ENCODE data around the gene GBP5. TPM values are rescaled to one million over a fixed set of nuclear protein-coding genes. Genes with fewer than 3 reads are reported as not detected.

Gene GBP5
- total and polyA plus RNA-seq, 5 donors = 0.48 to 2.0 (median 0.88) TPM

DNA sequence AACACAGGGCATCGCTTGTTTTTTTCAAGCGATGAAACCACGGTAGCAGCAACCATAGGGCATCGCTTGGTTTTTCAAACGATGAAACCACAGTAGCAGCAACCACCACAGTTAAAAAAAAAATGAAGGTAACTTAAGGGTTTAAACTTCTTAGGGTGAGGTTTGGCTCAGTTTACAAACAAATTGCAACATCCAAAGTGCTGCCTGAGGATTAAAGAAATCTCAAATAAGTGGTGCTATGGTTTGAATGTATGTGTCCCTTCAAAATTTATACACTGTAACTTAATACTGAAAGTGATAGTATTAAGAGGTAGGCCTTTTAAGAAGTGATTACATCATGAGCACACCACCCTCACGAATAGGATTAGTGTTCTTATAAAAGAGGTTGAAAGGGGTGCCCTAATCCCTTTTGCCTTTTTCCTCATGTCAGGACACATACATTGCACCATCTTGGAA, 6.4 kb upstream of the GBP5 start:
- Histone ChIP-seq H3K27ac (ENCODE audit: low read length) (no peak overlapping the region), H3K27me3 (ENCODE audit: control insufficient read depth, insufficient read depth) (no peaks in the 10 kb centered on the region), H3K4me3 (ENCODE audit: low read length) (no peak overlapping the region), H3K9me3 (ENCODE audit: control insufficient read depth, low read length) (no peaks in the 10 kb centered on the region), H3K4me1 (ENCODE audit: control insufficient read depth, insufficient read depth, low read length) (no peaks in the 10 kb centered on the region)
- 83% methylated on average over 6 of the region's 6 CpGs for WGBS
- ATAC-seq (no peak), DNase-seq (no peak)
- intact Hi-C loops (cut with DNase I) = loop anchor here in 1 of 4 donors (10.0 kb wide), 1 partner anchor 84 kb away; the partner anchor contains the start of gene GBP4

DNA sequence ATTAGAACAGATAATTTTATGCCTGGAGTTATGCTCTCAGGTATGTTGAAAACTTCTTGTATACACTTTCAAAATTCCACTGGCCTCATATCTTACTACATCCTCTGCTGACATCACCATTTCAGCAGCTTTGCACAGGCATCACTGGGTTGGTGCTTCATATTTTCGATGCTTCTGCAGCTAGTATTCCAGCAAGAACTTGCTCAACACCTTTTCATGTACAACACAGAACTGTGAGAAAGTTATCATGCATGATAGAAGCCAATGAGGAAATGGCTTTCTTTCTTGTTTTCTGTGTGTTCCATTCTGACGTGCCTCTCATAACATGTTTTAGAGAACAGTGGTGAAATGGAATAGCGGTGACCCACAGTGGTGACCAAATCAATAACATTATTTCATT, 5.1 kb upstream of the GBP5 start:
- H3K27ac ChIP-seq (ENCODE audit: low read length) = no peak overlapping the region
- intact Hi-C loops (cut with DNase I) = loop anchor here in 1 of 4 donors (10.0 kb wide), 1 partner anchor 83 kb away; the partner anchor contains the start of gene GBP4
- 74% methylated on average over 3 of the region's 3 CpGs for WGBS

DNA sequence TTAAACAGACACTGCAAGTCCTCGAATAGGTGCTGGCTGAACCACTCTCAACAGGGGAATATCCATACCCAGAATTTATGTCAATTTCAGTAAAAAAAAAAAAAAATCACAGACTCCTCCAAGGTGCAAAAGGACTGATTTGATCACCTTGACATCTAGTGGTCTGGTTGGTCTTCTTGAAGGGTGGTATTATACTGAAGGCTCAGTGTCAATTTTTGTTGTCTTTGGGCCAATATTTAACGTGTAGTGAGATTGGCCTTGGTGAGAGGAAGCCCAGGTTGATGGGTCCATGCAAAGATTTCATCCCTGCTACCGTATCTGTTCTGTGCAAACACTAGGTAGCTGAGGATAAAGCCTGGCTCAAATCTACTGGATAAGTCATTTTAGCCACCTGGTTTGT, 4.0 kb upstream of the GBP5 start:
- Histone ChIP-seq H3K4me1 (ENCODE audit: control insufficient read depth, insufficient read depth, low read length) (no peaks in the 10 kb centered on the region), H3K27me3 (ENCODE audit: control insufficient read depth, insufficient read depth) (no peaks in the 10 kb centered on the region), H3K9me3 (ENCODE audit: control insufficient read depth, low read length) (no peaks in the 10 kb centered on the region), H3K4me3 (ENCODE audit: low read length) (no peak overlapping the region), H3K27ac (ENCODE audit: low read length) (no peak overlapping the region)
- intact Hi-C loops (cut with DNase I) = loop anchor here in 1 of 4 donors (10.0 kb wide), 1 partner anchor 82 kb away; the partner anchor contains the start of gene GBP4
- 72% methylated on average over 3 of the region's 3 CpGs for WGBS
- ATAC-seq (peak; percentile 41 to 52), DNase-seq (no peak)

More for the DNA sequence above, 5.1 kb upstream of the GBP5 start:
- Histone ChIP-seq H3K9me3 (ENCODE audit: control insufficient read depth, low read length) (no peaks in the 10 kb centered on the region), H3K4me1 (ENCODE audit: control insufficient read depth, insufficient read depth, low read length) (no peaks in the 10 kb centered on the region), H3K27me3 (ENCODE audit: control insufficient read depth, insufficient read depth) (no peaks in the 10 kb centered on the region), H3K4me3 (ENCODE audit: low read length) (no peak overlapping the region)
- no peak for DNase-seq
- no peak for ATAC-seq

DNA sequence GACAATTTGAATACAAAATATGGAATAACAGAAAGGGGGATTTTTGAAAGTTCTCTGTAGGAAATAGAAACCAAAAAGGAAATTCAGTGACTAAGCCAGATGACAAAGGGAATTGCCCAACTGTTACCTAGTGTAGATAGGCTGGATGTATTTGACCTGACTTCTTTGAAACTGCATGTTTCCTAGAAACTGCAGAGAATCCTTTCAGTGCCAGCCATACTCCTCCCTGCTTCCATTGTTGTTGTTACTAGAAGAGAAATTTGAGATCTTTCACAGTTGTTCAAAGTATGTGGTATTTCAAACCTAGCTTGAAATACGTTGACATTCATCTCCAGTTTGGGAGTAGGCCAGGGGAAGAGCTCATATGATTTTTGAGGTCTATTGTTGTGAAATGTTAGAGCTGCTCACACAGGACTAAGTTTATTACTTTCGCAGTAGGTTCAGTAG, 1.8 kb upstream of the GBP5 start:
- 48% methylated on average over 2 of the region's 2 CpGs for WGBS
- ATAC-seq (peak in 1 of 2 donors; percentile 52), DNase-seq (no peak)
- Histone ChIP-seq H3K27ac (ENCODE audit: low read length) (no peak overlapping the region), H3K4me1 (ENCODE audit: control insufficient read depth, insufficient read depth, low read length) (no peaks in the 10 kb centered on the region), H3K4me3 (ENCODE audit: low read length) (no peak overlapping the region), H3K9me3 (ENCODE audit: control insufficient read depth, low read length) (no peaks in the 10 kb centered on the region), H3K27me3 (ENCODE audit: control insufficient read depth, insufficient read depth) (no peaks in the 10 kb centered on the region)
- intact Hi-C loops (cut with DNase I) = loop anchor here in 1 of 4 donors (10.0 kb wide), 1 partner anchor 80 kb away; the partner anchor contains the start of gene GBP4

DNA sequence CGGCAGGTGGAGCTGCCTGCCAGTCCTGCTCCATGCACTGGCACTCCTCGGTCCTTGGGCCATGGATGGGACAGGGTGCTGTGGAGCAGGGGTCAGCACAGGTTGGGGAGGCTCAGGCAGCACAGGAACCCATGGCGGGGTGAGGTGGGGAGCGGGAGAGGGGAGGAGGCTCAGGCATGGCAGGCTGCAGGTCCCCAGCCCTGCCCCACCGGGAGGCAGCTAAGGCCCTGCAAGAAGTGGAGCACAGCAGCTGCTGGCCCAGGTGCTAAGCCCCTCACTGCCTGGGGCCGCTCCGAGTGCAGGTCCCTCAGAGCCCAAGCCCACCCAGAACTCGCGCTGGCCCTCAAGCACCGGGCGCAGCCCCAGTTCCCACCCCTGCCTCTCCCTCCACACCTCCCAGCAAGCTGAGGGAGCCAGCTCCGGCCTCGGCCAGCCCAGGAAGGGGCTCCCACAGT, 691 bp upstream of the GBP5 start:
- 94% methylated on average over 13 of the region's 13 CpGs for WGBS
- peak in 2 of 3 donors; percentile 35 to 44 for DNase-seq
- H3K4me3 ChIP-seq (ENCODE audit: low read length) = no peak overlapping the region
- no peaks in the 10 kb centered on the region for H3K4me1 ChIP-seq (ENCODE audit: control insufficient read depth, insufficient read depth, low read length)
- no peaks in the 10 kb centered on the region for H3K9me3 ChIP-seq (ENCODE audit: control insufficient read depth, low read length)
- H3K27me3 ChIP-seq (ENCODE audit: control insufficient read depth, insufficient read depth) = no peaks in the 10 kb centered on the region
- intact Hi-C loops (cut with DNase I) = loop anchor here in 1 of 4 donors (10.0 kb wide), 1 partner anchor 79 kb away; the partner anchor contains the start of gene GBP4
- peak in 1 of 2 donors; percentile 45 for ATAC-seq
- no peak overlapping the region for H3K27ac ChIP-seq (ENCODE audit: low read length)

DNA sequence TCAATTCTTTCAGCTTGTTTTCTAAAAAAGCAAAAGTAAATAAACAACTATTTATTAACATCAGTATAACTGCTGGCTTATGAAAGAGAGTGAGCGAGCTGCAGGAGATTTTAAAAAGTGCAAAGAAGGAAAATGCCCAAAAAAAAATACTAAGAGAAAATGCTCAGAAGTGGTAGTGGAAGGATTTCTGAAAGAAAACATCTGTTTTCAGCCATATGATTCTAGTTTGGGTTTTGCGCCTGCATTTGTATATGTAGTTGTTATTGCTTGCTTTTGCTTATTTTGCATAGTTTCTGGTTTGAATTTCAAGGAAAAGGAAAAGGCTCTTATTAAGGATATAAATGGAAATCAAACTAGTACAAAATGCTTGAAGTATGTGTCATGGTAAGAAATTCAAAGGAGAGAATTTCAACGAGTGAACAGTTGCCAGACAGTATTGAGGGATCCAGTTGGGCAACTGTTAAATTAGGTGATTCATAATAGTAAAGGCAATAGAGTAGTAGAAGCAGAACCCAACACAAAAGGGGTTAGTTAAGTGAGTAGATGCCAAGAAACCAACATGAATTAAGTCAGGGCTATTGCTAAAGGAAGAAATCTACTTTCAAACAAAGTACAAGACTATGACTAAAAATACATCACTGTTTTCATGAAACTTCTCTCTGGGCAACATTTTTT, 1.2 kb downstream of the GBP5 start:
- H3K27ac ChIP-seq (ENCODE audit: low read length) = no peak overlapping the region
- ATAC-seq (peak in 1 of 2 donors; percentile 45), DNase-seq (no peak)
- H3K9me3 ChIP-seq (ENCODE audit: control insufficient read depth, low read length) = no peaks in the 10 kb centered on the region
- no peaks in the 10 kb centered on the region for H3K4me1 ChIP-seq (ENCODE audit: control insufficient read depth, insufficient read depth, low read length)
- WGBS = 58% methylated on average over 3 of the region's 3 CpGs
- no peaks in the 10 kb centered on the region for H3K27me3 ChIP-seq (ENCODE audit: control insufficient read depth, insufficient read depth)
- intact Hi-C loops (cut with DNase I) = loop anchor here in 1 of 4 donors (10.0 kb wide), 1 partner anchor 77 kb away; the partner anchor contains the start of gene GBP4
- H3K4me3 ChIP-seq (ENCODE audit: low read length) = no peak overlapping the region

DNA sequence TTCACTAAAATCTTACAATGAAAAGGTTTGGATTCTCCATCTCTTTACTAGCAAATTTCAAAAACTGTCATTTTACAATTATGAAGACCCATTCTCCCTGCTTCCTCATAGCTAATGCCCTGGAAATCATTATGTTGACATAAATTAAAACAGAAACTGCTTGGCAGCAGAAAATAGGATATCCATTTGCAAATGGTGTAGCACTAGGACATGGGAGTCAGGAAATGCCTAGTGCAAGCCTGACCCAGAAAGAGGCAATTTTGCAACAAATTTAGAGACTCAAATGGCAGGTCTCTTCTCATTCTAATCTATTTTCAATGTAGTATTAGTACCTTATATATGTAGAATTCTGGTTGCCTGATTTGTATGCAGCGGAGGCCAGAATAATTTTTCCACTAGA, 2.2 kb downstream of the GBP5 start:
- 96% methylated on average over 1 of the region's 1 CpG for WGBS
- DNase-seq (no peak), ATAC-seq (no peak)
- no peaks in the 10 kb centered on the region for H3K9me3 ChIP-seq (ENCODE audit: control insufficient read depth, low read length)
- H3K4me3 ChIP-seq (ENCODE audit: low read length) = no peak overlapping the region
- no peaks in the 10 kb centered on the region for H3K4me1 ChIP-seq (ENCODE audit: control insufficient read depth, insufficient read depth, low read length)
- intact Hi-C loops (cut with DNase I) = loop anchor here in 1 of 4 donors (10.0 kb wide), 1 partner anchor 76 kb away; the partner anchor contains the start of gene GBP4
- H3K27me3 ChIP-seq (ENCODE audit: control insufficient read depth, insufficient read depth) = no peaks in the 10 kb centered on the region
- H3K27ac ChIP-seq (ENCODE audit: low read length) = no peak overlapping the region

DNA sequence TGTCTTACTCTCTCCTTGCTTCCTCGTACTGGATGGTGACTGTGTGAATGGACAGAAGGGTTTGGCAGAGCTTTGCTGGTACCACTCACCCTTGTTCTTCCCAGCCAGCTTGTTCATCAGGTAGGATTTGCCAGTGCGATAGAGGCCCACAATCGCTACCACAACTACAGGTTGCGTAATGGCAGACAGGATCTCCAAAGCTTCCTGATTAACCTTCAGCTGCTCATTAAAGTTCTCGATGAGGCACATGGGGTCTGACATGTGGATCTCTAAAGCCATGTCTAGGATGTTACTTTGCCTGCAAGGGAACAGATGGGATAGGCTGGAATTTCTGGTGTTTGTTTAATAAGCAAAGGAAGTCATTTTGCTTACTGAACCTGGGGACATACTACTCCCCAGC, 3.4 kb downstream of the GBP5 start:
- H3K27ac ChIP-seq (ENCODE audit: low read length) = no peak overlapping the region
- H3K9me3 ChIP-seq (ENCODE audit: control insufficient read depth, low read length) = no peaks in the 10 kb centered on the region
- H3K4me3 ChIP-seq (ENCODE audit: low read length) = no peak overlapping the region
- H3K4me1 ChIP-seq (ENCODE audit: control insufficient read depth, insufficient read depth, low read length) = no peaks in the 10 kb centered on the region
- H3K27me3 ChIP-seq (ENCODE audit: control insufficient read depth, insufficient read depth) = no peaks in the 10 kb centered on the region
- intact Hi-C loops (cut with DNase I) = loop anchor here in 1 of 4 donors (10.0 kb wide), 1 partner anchor 186 kb away; no protein-coding TSS in a partner anchor
- DNase-seq (no peak), ATAC-seq (no peak)
- WGBS = 85% methylated on average over 5 of the region's 5 CpGs

DNA sequence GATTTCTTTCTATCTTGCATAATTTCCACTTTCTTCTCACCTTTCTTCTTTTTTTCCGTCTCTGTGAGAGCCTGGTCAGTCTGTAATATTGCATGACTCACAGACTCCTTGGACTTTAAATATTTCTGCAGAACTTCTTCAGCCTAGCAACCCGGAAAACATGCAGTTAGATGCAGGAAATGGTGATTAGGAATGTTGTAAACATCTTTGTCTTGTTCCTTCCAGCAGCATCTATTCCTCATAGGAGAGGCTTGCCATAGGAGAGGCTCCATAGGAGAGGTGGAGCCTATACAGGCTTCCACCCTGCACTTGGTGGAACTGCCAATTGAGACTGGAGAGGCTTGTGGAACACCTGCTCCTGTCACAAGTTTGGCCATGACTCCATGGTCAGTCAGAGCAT, 10.0 kb downstream of the GBP5 start:
- Histone ChIP-seq H3K27ac (ENCODE audit: low read length) (no peak overlapping the region), H3K4me3 (ENCODE audit: low read length) (peak overlapping the region; percentile 42), H3K27me3 (ENCODE audit: control insufficient read depth, insufficient read depth) (no peaks in the 10 kb centered on the region), H3K9me3 (ENCODE audit: control insufficient read depth, low read length) (no peaks in the 10 kb centered on the region), H3K4me1 (ENCODE audit: control insufficient read depth, insufficient read depth, low read length) (peaks cover 2% of the 10 kb centered on the region)
- intact Hi-C loops (cut with DNase I) = loop anchor here in 1 of 4 donors (10.0 kb wide), 1 partner anchor 192 kb away; no protein-coding TSS in a partner anchor
- ATAC-seq (peak in 1 of 2 donors; percentile 58), DNase-seq (no peak)
- WGBS = 36% methylated on average over 2 of the region's 2 CpGs

DNA sequence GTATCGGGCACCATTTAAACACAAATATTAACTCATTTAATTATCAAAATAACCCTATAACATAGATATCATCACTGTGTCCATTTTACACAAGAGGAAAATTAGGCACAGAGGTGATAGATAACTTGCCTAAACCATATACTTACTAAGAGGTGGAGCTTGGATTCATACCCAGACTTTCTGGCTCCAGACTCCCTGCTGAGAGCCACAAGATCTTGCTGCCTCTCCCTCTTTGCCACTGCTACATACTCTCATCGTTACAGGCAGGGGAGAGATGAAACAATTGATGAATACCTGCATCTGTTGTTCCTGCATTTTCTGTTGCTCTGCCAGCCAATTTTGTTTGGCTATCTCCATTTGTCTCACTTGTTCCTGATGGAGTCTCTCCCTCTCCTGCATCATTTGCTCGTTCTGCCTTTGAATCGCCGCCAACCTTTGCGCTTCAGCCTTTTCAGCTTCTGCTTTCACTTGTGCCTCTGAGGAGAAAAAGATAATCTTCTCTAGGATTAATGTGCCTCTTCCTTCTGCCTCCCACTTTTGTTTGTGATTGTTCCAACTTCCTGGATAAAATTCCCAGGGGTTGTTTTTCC, 10.6 kb downstream of the GBP5 start:
- peak overlapping the region; percentile 20 for H3K27ac ChIP-seq (ENCODE audit: low read length)
- DNase-seq (peak; percentile 28 to 80 (median 66)), ATAC-seq (peak; percentile 65 to 72)
- H3K4me1 ChIP-seq (ENCODE audit: control insufficient read depth, insufficient read depth, low read length) = peaks cover 2% of the 10 kb centered on the region
- H3K9me3 ChIP-seq (ENCODE audit: control insufficient read depth, low read length) = no peaks in the 10 kb centered on the region
- H3K27me3 ChIP-seq (ENCODE audit: control insufficient read depth, insufficient read depth) = no peaks in the 10 kb centered on the region
- whole genome bisulfite sequencing = 31% methylated on average over 6 of the region's 6 CpGs
- H3K4me3 ChIP-seq (ENCODE audit: low read length) = peak overlapping the region; percentile 42
- intact Hi-C loops (cut with DNase I) = loop anchor here in 1 of 4 donors (10.0 kb wide), 1 partner anchor 193 kb away; no protein-coding TSS in a partner anchor

Data from right cardiac atrium (tissue), 5 donors.